Measurements from ENCODE around the gene CCDC38.
A peak's percentile ranks its signal among the peaks of the same experiment; 100 is the strongest.

The CCDC38 gene

DNA sequence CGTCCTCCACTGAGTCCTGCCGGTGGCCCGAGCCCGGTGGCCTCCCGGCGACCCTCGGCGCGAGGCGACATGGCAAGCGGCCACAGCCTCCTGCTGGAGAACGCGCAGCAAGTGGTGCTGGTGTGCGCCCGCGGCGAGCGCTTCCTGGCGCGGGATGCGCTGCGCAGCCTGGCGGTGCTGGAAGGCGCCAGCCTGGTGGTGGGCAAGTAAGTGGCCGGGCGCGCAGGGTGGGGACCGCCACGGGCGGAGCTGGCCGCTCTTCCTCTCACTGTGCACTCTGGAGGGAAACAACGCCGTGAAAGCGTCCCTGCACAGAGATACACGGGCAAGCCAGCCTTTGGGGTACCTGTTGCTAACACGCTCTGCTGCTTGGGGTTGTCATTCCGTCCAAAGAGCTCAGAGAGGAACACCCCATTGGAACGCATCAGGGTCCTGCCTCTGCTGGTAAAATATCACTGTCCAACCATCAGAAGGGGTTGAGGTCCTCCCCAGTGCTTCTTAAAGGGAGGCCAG, 972 bp upstream of the CCDC38 start, which contains the start of gene AMDHD1:
Gene AMDHD1, plus strand, starts transcription at position 2 of the 513 bp plus-strand sequence. Its CDS starts 68 bp downstream, at position 70.
- Mint-ChIP-seq H3K27ac (peak within 1 kb of the TSS; percentile 91 to 97), H3K4me1 (peaks cover 10% of the 10 kb centered on the region), H3K27me3 (no peaks in the 10 kb centered on the region), H3K9me3 (no peaks in the 10 kb centered on the region), H3K4me3 (peak within 1 kb of the TSS; percentile 89 to 95)
- ATAC-seq (peak; percentile 80), DNase-seq (peak; percentile 70 to 71)

DNA sequence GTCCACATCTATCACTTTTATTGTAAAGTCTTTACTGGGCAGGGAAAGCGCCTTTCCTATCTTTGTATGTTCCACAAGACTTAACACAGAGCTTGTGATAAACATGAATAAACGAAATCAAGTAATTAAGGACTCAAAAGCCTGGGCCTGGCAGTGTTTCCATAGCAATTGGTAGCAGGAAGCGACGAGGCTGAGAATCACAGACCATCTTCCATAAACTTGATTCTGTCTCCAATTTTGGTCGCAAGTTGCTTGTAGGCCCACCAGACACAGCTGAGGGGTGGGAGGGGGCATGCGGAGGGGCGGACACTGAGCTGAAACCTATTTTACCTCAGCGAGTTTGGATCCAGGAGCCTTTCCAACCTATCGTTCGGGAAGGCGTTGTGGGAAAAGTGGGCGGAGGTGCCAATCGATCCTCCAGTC, 302 bp downstream of the CCDC38 start:
- peaks cover 10% of the 10 kb centered on the region for H3K4me1 Mint-ChIP-seq
- DNase-seq (peak in 1 of 2 donors; percentile 11), ATAC-seq (no peak)
- peak overlapping the region; percentile 91 to 97 for H3K27ac Mint-ChIP-seq
- H3K9me3 Mint-ChIP-seq, result no peaks in the 10 kb centered on the region
- no peaks in the 10 kb centered on the region for H3K27me3 Mint-ChIP-seq
- H3K4me3 Mint-ChIP-seq, result peak overlapping the region; percentile 89 to 95

DNA sequence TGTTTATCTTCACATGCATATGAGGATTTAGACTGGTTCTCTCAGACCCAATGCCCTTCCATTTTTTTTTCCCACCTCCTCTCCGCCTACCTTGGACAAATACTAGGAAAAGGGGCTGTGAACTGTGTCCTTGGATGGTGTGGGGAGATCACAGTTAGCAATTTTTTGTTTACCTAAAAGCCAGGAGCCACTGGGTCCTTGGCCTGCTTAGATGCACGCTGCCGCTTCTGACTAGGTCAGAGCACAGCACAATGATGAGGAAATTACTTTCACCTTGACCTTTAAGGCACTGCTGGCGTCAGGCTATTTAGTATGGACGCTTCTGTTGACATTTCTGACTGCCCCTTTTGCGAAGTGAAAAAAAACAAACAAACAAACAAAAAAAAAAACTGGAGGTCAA, 1.9 kb downstream of the CCDC38 start:
- Mint-ChIP-seq H3K4me3 (no peak overlapping the region), H3K27me3 (no peaks in the 10 kb centered on the region), H3K27ac (no peak overlapping the region), H3K4me1 (peaks cover 10% of the 10 kb centered on the region), H3K9me3 (no peaks in the 10 kb centered on the region)
- ATAC-seq, result no peak
- DNase-seq, result no peak

DNA sequence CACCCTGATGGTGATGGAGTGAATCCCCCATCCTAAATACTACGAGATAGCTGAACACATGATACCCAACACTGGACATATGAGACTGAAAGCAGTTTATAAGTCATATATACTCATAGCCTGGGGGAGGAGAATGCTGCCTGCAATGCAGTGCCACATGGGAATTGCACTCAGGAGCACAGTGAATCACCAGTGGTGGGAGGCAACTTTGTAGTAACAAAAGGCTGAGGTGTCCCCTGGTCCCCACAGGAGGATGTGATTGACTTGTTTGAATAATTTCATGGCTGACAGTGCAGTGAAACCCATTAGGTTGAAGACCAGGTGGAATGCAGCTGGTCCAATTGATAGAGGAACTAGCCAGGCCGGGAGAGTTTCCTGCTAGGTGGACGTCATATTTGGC, 20.2 kb downstream of the CCDC38 start:
- Mint-ChIP-seq H3K9me3 (peaks cover 0 to 7% of the 10 kb centered on the region in 2 donors), H3K4me3 (no peak overlapping the region), H3K4me1 (no peaks in the 10 kb centered on the region), H3K27ac (peak overlapping the region in 1 of 2 donors; percentile 13), H3K27me3 (no peaks in the 10 kb centered on the region)
- DNase-seq (no peak), ATAC-seq (no peak)

DNA sequence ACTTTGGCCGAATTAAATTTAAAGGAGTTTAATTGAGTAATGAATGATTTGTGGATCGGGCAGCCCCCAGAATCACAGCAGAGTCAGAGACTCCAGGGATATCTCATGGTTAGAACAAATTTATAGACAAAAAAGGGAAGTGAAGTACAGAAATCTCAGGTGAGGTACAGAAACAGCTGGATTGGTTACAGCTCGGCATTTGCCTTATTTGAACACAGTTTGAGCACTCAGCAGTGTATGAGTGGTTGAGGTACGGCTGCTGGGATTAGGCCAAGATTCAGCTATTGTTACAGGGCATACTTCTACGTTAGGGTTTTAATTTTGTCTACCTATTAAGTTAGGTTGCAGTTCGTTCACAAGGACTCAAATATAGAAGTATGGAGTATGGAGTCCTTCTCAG, 23.3 kb downstream of the CCDC38 start:
- Mint-ChIP-seq H3K27me3 (peaks cover 11% of the 10 kb centered on the region), H3K4me3 (no peak overlapping the region), H3K27ac (no peak overlapping the region), H3K9me3 (peaks cover 0 to 7% of the 10 kb centered on the region in 2 donors), H3K4me1 (no peaks in the 10 kb centered on the region)
- ATAC-seq (no peak), DNase-seq (no peak)

DNA sequence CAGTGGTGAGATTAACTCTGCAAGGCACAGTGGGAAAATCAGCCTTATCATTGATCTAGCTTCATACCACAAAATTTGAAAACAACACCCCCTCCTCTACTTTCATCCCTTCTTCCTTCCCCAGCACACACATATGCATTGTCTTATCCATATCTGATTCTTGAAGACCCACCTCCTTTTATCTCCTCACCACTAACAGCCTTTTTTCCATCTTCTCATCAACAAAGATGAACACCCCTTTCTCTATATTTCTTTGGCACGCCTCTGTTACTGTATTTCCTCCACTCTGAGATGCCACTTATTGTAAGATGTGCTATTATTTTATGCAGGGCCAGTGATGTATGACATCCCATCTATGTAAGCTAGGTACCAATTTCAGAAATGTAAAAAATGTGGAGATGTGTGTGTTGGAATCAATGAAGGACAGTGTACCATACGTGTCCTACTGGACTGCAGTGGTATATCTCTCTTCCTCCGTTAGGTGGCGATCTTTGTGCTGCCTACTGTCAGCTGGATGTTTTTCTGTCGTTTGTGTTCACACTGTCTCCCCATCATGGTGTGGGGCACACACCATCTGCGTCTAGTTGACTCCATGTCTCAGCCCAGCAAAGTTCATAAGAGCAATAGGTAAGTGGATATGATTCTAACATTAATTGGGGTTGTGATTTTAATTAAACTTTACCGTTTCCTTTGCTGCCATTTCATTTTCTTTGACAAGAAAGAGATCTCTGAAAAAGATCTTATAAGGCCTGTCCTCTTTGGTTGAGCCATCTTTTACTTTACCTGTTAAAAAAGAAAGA, 24.0 kb downstream of the CCDC38 start:
- DNase-seq (peak; percentile 35 to 52), ATAC-seq (peak; percentile 96)
- Mint-ChIP-seq H3K27me3 (peaks cover 11% of the 10 kb centered on the region), H3K9me3 (peaks cover 0 to 7% of the 10 kb centered on the region in 2 donors), H3K4me3 (no peak overlapping the region), H3K27ac (no peak overlapping the region), H3K4me1 (no peaks in the 10 kb centered on the region)

DNA sequence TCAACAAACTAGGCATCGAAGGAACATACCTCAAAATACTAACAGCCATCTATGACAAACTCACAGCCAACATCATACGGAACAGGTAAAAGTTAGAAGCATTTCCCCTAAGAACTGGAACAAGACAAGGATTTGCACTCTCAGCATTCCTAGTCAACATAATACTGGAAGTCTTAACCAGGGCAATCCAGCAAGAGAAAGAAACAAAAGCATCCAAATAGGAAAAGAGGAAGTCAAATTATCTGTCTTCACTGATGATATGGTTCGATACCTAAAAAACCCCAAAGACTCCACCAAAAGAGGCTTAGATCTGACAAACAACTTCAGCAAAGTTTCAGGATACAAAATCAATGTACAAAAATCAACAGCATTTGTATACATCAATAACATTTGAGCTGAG, 32.5 kb downstream of the CCDC38 start:
- no peak for ATAC-seq
- no peak overlapping the region for H3K4me3 Mint-ChIP-seq
- peaks cover 23% of the 10 kb centered on the region for H3K27me3 Mint-ChIP-seq
- DNase-seq, result no peak
- H3K9me3 Mint-ChIP-seq, result no peaks in the 10 kb centered on the region
- H3K4me1 Mint-ChIP-seq, result no peaks in the 10 kb centered on the region
- H3K27ac Mint-ChIP-seq, result no peak overlapping the region

DNA sequence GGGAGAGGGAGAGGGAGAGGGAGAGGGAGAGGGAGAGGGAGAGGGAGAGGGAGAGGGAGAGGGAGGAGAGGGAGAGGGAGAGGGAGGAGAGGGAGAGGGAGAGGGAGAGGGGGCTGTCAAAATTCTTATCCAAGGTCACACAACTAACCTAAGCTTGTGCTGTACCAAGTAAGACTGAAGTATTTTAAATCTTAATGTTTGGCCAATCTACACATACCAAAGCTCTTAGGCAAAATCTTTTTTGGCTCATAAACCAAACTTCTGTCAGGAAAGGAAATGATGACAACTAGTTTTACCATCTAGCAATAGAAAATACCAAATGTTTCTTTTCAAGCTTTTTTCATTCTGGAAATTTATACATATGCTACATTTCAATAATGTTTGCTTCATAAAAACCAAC, 33.8 kb downstream of the CCDC38 start:
- Mint-ChIP-seq H3K4me3 (no peak overlapping the region), H3K27ac (no peak overlapping the region), H3K4me1 (no peaks in the 10 kb centered on the region), H3K9me3 (no peaks in the 10 kb centered on the region), H3K27me3 (peaks cover 23% of the 10 kb centered on the region)
- no peak for DNase-seq
- ATAC-seq, result no peak

DNA sequence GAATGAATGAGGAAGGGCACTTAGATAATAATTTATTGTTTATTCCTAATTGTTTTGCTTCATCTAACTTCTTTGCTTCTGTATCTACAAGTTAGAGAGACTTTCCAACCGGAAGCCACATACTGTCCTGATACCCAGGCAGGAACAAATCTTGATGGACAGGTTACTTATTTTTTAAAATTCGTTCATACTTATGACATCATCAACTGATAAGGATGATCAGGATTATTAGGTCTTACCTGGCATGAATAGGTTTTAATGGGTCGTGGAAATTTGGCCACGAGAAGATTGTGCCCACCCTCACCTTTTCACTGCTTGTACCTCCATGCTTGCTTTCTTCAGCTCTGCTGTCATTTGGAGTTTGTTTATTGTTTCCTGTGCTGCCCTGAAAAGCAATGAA, 44.3 kb downstream of the CCDC38 start:
- Mint-ChIP-seq H3K9me3 (no peaks in the 10 kb centered on the region), H3K27me3 (no peaks in the 10 kb centered on the region), H3K27ac (no peak overlapping the region), H3K4me1 (no peaks in the 10 kb centered on the region), H3K4me3 (no peak overlapping the region)
- DNase-seq, result no peak
- no peak for ATAC-seq

DNA sequence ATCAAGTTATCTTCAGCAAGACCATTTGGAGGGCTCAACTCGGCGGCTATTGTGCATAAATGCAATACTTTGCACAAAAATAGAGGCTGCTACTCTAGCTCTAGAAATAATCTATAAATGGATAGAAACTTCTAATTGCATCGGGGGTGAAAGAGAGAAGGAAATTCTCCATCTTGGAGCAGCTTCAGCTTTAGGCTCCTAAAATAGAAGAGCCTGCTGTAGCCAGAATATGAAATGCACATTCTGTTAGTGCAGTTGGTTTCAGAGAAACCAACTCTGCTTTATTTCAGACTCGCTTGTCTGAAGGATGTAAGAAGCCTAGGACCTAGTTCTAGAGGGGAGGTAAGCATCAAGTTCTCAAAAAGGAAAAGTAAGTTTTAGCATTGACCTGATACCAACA, 45.6 kb downstream of the CCDC38 start:
- H3K27ac Mint-ChIP-seq, result peak overlapping the region in 1 of 2 donors; percentile 43

DNA sequence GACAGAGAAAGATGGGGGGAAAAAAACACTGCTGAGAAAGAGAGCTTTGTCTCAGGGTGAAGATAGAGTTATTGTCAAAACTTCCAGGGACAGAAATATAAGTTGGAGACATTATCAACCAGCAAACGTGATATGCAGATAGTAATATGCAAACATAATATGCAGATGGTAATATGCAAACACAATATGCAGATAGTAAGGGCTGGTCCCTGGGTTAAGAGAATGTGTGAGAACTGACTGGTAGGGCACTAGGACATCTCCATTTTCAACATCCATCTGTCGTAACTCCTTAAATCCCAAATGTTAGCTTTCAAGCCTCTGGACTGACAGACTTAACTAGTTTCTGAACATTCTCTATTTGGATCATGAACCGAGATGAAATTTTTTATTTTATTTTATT, 51.5 kb downstream of the CCDC38 start:
- ATAC-seq, result no peak
- Mint-ChIP-seq H3K27me3 (no peaks in the 10 kb centered on the region), H3K27ac (no peak overlapping the region), H3K9me3 (no peaks in the 10 kb centered on the region), H3K4me3 (no peak overlapping the region), H3K4me1 (no peaks in the 10 kb centered on the region)
- no peak for DNase-seq

More for the DNA sequence above, 45.6 kb downstream of the CCDC38 start:
- DNase-seq (no peak), ATAC-seq (no peak)
- H3K27me3 Mint-ChIP-seq, result no peaks in the 10 kb centered on the region
- H3K4me3 Mint-ChIP-seq, result no peak overlapping the region
- no peaks in the 10 kb centered on the region for H3K9me3 Mint-ChIP-seq
- H3K4me1 Mint-ChIP-seq, result no peaks in the 10 kb centered on the region

DNA sequence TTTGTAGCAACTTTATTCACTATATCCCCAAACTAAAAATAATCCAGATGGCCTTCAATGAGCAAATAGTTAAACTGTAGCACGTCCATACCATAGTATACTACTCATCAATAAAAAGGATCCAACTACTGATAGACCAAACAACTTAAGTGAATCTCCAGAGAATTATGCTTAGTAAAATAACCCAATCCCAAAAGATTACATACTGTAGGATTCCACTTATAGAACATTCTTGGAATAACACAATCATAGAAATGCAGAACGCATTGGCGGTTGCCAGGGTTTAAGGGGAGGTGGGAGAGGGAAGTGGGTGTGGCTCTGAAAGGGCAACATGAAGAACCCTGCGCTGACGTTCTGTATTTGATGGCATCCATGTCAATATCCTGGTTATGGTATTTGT, 55.1 kb downstream of the CCDC38 start:
- Mint-ChIP-seq H3K4me1 (no peaks in the 10 kb centered on the region), H3K4me3 (no peak overlapping the region), H3K27me3 (no peaks in the 10 kb centered on the region), H3K9me3 (no peaks in the 10 kb centered on the region), H3K27ac (no peak overlapping the region)
- no peak for DNase-seq
- no peak for ATAC-seq

DNA sequence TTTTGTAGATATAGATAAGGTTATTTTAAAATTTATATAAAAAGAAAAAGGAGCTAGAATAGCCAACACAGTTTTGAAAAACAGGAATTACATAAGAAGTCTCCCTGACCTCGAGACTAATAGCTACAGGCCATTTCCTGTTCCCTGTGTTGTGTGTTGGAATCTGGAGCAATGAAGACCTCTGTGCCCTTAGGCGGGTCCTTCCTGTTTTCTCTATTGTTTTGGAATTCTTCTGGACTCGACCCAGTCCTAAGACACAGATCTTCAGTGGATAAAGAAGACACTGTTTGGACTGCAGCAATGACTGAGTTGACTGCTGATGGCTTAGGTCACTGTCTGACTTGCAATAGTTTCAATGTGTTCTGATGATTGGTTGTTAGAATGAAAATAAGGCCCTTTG, 57.4 kb downstream of the CCDC38 start:
- Mint-ChIP-seq H3K4me3 (no peak overlapping the region), H3K9me3 (no peaks in the 10 kb centered on the region), H3K27ac (no peak overlapping the region), H3K27me3 (no peaks in the 10 kb centered on the region), H3K4me1 (no peaks in the 10 kb centered on the region)
- no peak for DNase-seq
- no peak for ATAC-seq

DNA sequence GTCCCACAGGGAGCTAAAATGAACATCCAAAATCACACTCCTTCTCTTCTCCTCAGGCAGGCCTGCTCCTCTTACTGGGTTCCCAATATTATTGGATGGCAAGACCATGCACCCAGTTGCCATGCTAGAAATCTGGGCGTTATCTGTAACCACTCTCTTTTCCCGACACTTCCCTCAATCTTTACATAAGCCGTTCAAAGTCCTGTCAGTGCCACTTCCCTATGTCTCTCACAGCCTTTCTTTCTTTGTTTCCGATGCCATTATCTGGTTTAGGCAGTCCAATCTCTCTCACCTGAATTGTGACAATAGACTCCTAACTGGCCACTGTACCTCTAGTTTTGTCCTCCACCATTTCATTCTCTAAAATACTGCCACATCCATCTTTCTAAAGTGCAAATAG, 59.5 kb downstream of the CCDC38 start:
- H3K4me3 Mint-ChIP-seq, result no peak overlapping the region
- H3K27ac Mint-ChIP-seq, result no peak overlapping the region
- no peaks in the 10 kb centered on the region for H3K9me3 Mint-ChIP-seq
- no peaks in the 10 kb centered on the region for H3K27me3 Mint-ChIP-seq
- no peak for DNase-seq
- no peaks in the 10 kb centered on the region for H3K4me1 Mint-ChIP-seq
- ATAC-seq, result no peak

DNA sequence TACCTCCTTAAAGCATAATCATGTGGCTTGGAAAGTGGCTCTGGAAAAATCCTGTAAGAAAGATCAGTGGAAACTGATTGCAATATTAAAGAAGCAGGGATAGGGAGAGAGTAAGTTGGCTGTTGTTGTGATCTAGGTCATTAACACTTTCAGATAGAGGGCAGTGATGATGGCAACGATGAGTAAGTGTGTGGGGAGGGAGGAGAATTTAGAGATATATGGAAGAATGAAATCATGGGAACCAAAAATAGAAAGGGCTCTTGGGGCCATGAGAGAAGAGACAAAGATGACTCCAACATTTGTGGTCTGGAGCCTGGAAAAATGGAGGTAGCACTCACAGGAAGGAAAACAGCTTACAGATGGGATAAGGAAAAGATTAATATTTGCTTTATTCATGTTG, 60.3 kb downstream of the CCDC38 start:
- H3K27ac Mint-ChIP-seq, result no peak overlapping the region
- DNase-seq, result no peak
- H3K27me3 Mint-ChIP-seq, result no peaks in the 10 kb centered on the region
- H3K4me3 Mint-ChIP-seq, result no peak overlapping the region
- H3K9me3 Mint-ChIP-seq, result no peaks in the 10 kb centered on the region
- ATAC-seq, result no peak
- H3K4me1 Mint-ChIP-seq, result no peaks in the 10 kb centered on the region

DNA sequence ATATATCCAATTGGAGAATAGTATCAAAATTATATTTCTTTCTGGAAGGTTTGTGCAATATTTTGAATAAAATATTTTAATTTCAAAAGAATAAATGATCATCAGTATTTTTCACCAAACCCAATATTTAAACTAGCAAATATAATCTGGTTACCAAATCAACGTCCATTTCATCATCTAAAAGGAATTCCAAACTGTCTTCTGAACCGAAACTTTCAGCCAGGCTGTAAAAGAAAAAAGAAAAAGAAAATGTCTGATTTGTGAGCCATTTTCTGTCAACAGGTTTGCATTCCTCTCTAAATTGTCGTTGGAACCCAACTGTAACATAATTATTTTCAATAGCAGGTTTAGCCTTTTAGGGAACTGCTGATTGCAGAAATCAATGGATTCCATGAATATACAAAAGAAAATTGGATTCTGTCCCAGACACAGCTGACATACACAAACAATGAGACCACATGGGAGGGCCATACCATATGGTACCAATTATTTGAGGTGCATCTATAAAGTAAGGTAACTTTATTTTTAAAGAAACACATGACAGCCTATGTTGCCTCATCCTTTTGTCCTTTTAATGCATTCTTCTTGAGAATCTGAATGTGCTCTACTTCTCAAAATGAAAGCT, 61.0 kb downstream of the CCDC38 start:
- no peak overlapping the region for H3K4me3 Mint-ChIP-seq
- H3K27me3 Mint-ChIP-seq, result no peaks in the 10 kb centered on the region
- H3K27ac Mint-ChIP-seq, result no peak overlapping the region
- H3K9me3 Mint-ChIP-seq, result no peaks in the 10 kb centered on the region
- H3K4me1 Mint-ChIP-seq, result no peaks in the 10 kb centered on the region
- DNase-seq (no peak), ATAC-seq (no peak)

Data from stimulated activated naive CD8-positive, alpha-beta T cell treated with anti-CD3 and anti-CD28 coated beads, Interleukin-15, amount 100 ng/mL, for 72 hours (primary cell).